Muscle of back (tissue), 11 donors: ENCODE results near the gene TCFL5. TPM values are rescaled to one million over a fixed set of nuclear protein-coding genes. Genes with fewer than 3 reads are reported as not detected.

Source experiments
- DNase-seq, 3 donors: peaks; one replicate each; pipeline versions ENCODE4 v3.0.0 to v3.0.0-alpha.2; 2013
- polyA plus RNA-seq, 10 donors: library from polyadenylated mRNA; unstranded; fragments of 120-200 nt; gene quantifications; one replicate each; pipeline ENCODE4 v1.2.1, GENCODE V29; 2013; ENCODE audit not compliant: insufficient read length in 10 of 10

Gene TCFL5
- polyA plus RNA-seq, 10 donors: 7.0 to 14.2 (median 9.8) TPM

DNA sequence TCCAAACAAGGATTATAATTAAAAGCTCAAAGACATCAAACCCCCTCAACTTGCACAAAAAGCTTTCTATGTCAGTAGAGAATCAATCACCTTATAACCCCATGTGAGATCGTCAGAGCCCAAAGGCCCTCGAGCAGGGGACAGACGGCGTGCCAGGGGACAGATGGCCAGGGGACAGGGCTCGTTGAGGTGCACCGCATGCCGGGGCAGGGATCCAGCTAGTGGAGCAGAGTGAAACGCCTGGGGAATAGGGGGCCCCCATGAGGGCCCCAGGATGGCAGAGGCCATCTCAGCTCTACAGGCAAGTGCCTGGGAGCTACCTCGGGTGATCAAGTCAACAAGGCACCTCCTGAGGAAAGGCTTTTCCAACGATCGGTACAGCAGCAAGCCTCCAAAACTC is 36.0 kb upstream of the TCFL5 start:
- DNase-seq: no peak

DNA sequence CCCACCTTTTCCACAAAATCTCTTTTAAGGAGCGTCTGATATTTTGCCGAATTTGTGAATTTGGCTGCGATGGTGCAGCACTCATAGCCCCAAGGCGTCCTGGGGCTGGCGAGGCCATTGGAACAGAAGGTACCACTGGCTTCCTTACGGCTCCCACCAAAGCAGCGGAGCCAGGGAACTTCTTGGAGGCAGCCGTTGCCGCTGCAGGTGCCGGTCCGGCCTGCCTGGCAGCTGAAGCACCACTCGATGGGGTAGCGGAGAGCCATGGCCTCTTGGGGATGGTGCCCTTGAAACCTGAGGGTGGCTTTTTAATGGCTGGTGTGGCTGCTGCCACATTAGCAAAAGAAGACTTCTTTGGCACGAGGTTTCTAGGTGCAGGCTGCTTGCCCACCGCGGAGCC is 34.9 kb upstream of the TCFL5 start:
- DNase-seq: no peak

DNA sequence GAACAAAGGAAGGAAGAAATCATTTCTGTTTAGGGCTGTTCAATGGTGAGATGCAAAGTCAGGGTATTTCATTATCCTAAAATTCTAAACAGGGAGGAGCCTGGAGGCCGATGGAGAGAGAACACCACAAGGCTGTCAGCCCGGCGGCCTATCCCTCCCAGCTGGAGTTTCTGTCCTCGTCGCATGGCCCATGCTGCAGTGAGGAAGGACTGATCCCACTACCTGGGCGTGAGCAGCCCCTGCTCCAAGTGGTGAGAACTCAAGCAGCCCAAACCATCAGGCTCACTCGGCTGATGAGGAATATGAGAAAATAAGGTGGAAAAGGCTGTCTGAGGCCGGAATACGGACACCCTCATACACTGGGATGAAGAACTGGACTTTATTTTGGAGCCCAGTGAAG is 33.9 kb upstream of the TCFL5 start:
- no peak for DNase-seq

DNA sequence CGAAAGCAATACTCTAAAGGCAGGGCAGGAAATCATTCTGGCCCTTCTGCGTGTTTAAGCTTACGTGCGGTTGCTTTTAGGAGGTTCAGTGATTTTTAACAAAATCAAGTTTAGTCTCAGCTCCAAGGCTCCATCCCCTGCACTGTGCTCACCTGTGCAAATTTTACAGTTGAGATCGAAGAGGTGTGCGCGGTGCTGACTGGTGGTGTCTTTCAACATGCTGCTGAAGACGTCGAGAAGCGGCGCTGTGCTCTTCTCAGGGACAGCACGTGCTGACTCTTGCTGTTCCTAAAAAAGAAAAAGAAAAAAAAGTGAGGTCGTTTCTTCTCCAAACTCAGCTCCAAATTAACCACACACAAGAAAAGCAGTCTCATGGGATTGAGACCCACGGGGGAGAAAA is 32.6 kb upstream of the TCFL5 start:
- no peak for DNase-seq

DNA sequence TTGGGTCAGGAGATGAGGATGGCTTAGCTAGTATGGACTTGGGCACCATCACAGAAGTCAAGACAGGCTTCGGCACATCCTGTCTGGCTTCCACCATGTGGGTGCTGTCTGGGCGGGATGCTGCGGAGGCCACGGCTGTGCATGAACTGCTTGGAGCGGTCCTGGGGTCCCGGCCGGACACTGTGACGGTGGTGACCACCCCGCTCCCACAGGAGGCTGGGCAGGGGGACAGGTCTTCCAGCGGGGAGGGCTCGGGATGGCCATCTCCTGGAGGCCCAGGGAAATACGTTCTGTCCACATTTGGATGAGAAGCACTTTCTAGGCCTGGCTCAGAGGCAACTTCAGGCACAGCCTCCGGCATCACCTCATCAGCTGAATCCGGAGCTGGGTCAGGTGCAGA is 32.1 kb upstream of the TCFL5 start:
- no peak for DNase-seq

DNA sequence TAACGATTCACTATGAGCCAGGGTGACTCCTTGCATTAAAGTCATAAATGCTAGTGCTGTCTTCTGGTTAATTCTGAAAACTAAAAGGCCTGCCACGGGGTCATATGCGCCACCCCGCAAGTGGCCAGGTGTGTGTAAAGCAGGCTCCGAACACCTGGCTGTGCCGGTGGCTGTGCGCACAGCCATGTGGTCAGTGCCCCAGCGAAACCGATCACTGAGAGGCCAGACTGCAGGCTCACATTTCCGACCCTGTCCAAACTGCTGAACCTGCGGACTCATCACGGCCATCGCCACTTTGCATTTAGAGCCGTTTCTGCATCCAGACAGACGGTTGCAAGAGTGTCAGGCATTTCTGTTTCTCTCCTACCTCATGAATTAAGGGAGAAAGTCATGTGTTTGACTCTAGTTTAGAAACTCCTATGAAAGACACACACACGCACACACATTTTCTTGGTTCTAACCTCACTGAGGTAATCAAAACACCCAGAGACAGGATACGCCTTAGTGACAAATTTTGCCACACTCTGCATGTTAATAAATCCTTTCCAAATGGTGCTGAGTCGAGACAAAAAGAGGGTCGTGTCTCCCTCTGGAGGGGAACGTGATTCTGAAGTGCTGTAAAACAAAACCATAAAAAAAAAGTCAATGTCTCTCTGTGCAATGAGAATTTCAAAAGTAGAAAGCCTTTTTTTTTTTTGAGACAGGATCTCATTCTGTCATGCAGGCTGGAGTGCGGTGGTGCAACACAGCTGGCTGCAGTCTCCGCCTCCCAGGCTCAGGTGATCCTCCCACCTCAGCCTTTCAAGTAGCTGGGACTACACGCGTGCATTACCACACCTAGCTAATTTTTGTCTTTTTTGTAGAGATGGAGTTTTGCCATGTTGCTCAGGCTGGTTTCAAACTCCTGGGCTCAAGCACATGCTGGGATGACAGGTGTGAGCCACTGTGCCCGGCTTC is 31.0 kb upstream of the TCFL5 start:
- DNase-seq: no peak

DNA sequence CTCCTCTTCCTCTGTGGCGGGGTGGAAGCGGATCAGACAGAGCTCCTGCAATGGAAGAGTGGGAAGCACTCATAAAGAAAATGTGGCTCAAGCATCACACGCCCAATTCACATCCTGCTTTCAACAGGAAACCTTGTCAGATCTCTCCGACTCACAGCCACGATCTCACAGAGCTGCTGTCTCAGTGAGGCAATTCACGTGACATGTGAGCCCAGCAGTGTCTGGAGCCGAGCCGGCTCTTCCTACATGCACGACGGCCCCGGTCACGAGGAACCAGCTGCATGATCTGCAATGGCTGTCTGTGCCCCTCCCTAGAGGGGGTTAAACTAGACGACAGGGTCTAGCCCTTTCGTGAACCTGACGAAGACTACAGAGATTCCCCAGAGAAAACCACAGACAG is 29.5 kb upstream of the TCFL5 start:
- DNase-seq: no peak

DNA sequence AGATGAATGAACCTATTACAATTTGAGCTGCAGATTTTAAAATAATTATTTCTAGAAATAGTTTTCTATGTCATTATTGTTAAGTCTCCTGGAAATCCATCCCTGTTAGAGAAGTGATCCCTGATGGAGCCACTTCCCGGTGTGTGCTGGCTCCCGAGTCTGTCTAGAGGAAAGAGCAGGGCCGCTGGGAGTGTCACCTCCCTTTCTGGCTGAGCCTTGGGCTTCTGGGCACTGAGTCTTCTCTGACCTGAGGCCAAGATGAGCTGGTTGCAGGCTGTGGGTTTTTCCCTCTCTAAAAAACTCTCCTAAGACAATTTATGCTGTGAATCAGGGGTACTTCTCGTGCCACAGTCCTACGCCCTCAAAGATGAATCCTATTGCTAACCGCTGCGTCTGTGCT is 28.8 kb upstream of the TCFL5 start:
- no peak for DNase-seq

DNA sequence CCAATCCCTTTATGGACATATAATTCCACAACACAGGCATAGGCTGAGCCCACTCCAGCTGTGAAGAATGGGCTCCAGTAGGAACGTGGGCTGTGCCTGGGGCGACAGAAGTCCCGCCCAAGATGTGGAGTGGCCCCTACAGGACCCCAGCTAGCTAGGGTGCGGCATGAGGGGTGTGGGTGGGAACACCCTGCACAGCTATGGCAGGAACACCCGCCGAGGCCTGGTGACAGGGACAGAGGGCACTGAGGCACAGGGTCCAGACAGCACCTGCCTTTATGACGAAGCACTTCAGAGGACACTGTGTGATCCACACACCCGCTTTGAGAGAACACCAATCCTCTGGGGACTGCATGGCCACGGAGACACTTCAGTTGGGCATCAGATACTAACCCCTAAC is 28.2 kb upstream of the TCFL5 start:
- DNase-seq: no peak

DNA sequence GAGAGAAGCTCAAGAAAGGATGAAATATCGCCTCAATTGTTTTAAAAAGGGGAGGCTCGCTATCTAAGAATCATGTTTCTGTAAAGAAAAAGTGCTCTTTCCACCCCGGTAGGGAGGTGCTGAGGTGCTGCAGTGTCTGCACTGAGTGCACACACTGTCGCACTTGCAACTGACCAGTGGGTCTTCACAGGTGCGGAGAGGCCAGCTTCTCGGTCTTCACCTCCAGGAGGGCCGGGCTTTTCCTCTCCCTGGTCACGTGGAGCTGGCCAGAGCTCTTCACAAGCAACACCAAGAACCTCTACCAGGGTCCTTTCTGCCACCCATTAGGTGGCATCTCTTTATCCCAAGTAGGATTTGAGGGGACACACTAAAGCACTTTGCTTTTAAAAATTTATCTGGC is 27.8 kb upstream of the TCFL5 start:
- no peak for DNase-seq

DNA sequence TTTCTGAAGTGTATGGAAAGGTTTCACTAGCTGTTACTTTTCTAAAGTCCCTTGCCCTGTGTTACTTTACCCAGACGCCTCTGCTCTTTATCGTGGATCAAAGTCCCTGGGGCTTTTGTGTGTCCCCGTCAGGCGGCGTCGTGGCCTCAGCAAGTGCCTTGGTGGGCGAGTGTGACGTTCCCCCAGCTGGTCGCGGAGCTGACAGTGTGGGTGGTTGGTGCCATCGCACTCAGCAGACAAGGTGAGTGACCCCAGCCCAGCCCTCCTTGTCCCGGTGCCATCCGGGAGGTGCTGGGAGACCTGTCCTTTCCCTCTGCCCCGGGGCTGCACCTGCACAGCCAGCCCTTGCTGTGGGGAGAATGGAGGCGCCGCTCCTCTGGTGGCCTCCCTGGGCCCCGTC is 27.3 kb upstream of the TCFL5 start:
- no peak for DNase-seq

DNA sequence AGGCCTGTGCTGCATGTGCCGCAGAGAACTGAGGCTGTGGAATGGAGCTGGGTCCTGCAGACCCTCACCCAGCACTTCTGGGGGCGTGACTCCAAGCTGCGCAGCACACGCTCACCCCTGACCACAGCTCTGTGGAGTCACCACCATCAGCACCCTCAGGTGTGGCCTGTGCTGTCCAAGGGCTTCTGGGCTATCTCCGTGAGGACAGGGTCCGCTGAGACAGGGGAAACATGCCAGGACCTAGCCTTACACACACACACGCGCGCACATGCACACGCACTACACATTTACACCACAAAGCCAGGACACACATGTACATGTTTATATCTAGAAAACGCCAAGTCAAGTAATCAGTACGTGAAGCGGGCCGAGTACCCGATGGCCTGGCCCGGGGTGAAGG is 26.8 kb upstream of the TCFL5 start:
- no peak for DNase-seq

DNA sequence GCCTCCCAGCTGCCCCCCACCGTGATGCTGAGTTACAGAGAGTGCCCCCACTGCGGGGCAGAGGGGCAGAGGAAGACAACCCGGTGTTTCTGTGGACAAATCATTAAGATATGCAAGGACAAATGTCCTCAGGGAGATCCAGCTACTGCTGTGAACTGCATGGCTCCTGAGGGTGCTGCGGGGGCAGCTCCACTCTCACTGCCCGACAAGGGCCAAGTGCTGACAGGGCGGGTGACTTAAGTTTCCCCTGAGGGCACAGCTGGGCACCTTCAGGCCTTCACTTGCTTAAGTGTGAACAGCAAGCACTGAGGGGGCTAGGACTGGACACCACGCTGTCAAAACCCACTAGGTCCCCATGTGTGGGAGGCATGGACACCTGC is 26.2 kb upstream of the TCFL5 start:
- no peak for DNase-seq

DNA sequence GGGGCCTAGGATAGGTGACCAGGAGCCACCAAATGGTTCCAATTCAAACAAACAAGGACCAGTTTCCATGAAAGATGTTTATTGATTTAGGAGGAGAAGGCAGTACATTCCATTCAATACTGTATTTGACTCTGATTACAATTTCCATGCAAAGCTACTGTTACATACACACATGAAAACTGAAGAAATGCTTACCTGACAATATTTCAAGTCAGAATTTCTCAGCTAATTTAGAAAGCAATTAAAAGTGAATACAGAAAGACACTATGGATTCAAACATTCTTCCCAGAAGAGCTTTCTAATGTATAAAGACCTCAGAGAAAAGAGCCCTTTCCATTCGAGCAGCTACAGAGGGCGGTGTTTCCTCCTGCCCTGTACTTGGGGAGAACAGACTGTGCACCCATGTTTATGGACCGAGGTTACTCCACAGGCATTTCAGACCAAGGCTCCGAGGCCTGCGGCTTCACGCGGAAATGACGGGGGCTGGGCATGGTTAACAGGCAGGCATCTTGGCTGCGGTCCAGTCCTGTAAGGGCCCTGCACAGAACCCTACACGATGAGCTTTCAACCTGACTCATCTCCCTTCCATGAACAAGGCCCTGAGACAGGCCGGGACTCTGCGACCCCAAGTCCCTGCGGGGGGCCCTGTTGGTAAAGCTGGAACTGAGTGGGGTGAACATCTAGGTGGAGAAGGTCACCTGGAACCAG is 25.7 kb upstream of the TCFL5 start:
- peak in 1 of 3 donors; percentile 76 for DNase-seq

DNA sequence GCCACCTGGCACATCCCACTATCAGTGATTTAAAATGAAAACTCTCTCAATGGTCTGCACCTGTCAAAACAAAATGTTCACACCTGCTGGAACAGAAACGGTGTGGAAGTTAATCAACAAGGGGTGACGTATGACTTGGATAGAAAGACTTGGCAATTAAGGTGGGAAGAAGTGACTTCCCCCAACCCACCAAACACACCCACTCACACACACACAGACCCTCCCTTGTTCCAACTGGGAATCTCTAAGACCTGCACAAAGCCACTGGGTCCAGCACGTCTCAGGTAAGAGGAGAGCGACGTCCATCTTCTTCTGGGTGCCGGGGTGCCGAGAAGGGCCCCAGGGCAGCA is 25.1 kb upstream of the TCFL5 start:
- DNase-seq: no peak

DNA sequence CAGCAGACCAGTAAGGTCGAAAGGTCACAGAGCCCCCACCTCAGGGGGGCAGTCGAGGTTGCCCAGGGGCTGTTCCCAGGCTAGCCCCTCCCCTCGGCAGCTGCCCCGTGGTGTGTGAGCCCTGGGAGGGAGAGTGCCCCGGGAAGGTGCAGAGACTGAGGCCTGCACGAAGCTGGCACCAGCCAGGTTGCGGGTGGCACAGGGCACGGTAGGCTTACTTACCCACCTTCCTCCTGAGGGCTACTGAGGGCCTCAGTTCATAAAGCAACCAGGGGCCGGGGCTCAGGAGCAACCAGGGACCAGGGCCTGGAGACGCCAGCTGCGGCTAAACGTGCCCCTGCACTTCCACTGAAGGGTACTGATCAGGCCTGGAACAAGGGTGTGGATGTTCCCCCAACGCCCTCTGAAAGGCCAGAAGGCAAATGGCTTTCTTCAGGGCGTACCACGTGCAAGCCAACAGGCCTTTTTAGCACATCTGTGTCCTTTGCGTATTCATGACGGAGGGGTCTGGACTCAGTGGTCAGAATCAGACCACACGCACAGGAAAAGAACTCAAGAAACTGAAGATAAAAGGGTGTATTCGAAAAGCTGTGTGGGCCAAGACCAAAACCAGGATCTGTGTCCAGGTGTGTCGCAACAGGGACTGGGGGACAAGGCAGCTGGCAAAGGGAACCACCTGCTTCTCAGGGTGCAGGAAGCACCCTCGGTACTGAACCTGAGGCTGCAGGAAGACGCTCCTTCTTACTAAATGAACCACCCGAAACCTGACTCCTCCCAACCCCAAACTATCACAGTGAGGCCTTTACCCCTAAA is 24.5 kb upstream of the TCFL5 start:
- DNase-seq: no peak

DNA sequence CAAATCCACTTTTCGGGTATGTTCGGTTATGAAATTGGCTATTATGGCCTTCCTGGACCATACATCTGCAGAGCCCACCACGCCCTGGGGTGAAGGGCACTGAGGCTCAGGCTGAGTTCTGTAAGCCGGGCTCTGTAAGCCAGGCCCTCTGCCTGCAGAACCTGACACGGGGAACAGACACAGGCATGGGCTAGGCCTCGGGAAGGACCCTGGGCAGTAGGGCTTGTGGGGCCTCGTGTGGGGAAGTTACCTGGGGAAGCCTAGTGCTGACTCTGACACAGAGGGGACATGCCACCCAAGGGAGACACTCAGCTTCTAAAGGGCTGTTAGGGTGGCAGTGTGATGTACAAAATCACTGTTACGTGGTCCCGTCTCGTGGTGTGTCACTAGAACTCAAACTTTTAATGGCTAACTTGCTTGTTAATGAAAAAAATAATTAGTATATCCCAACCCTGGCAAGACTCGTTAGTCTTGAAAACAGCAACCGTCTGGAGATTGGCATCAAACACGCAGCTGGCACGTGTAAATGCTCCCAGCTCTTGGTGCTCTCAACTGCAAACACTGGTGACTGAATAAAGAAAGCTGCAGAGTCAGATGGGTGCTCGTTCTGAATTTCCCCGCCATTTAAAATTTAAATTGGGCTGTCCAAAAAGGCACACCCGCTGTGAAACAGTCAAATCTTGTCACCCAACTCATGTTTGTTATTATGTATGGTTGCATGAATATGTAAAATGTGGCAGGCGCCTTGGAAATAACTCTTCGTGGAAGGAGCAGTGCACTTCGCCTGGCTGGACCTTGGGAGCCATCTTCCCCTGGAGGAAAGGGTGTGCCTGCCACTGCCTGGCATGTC is 23.6 kb upstream of the TCFL5 start:
- DNase-seq: no peak

DNA sequence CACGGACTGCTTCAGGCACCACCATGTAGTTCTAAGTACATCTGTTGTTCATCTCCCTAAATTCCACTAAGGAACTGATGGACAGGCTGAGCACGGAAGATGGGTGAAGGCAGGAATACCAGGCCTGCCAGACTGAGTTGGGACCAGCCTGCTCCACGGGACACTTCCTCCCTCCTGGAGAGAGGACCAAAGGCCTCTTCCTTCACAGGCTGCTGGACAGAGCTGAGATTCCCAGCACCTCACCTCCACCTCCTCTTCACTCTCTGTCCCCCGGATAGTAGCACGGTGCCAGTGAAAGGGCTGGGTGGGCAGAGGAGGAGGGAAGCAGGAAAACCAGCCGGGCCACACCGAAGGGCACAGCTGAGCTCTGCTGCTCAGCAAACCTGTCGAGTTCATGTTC is 22.9 kb upstream of the TCFL5 start:
- no peak for DNase-seq

DNA sequence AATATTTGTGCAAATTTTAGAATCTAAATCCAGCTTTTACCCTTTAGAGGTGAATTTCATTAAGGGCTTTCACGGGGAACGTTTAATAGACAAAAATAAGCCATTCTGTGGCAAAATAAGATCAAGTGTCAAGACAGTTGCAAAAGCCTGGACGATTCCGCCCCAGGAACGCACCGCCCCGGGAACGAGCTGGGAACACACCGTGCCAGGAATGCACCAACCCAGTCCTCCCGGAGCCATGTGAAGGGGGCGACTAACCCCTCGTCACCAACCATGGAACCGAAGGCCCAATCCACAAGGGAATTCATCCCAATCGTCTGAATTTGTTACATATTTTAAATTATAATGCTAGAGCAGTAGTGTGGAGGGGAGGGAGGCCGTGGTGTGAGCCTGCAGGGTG is 20.8 kb upstream of the TCFL5 start:
- DNase-seq: no peak

DNA sequence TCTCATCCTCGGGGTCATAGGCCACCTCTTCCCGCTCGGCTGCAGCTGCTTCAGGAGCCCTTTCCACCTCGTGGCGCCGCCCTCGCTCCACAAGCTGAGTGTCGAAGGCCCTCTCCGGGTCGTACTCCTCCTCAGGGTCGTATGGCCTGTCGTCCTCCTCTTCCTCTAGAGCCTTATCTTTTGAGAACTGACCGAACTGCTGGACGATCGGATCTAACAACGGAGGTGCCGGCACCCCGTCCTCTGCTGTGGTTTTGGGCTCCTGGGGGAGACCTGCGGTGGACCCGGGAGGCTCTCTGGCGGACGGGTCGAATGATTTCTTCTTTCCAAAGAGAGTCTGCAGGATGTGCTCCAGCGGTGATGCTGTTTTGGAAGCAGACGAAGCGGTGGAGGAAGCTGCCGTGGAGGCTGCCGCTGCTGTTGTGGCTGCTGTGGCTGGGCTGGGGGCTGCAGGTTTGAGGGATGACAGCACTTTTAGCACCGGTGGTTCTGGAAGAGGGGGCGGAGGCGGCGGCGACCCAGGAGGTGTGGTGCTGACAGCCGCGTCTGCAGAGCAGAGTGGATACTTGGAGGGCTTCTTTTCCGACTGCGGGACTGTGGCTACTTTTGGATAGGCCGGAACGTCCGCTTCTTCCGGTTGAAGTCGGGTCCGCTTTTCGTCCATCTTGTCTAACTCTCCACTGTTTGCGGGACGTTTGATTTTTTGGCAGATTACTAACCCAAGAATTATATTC is 20.2 kb upstream of the TCFL5 start:
- DNase-seq: no peak
